RWPE1 (cell line): ENCODE results near the gene KCTD3.

ENCODE experiments used
- CTCF ChIA-PET: fragments of 350-600 bp; sonication (Branson Sonifier 250); formaldehyde crosslinking; extraction: SDS; loops from one replicate; lab custom pipeline; 2021; lab: Yijun Ruan, JAX
- POLR2A ChIA-PET: fragments of 400-600 bp; formaldehyde crosslinking; extraction: SDS; loops from one replicate; lab custom pipeline; 2020; ENCODE audit warnings: antibody characterized with exemption; ENCODE audit not compliant: low non-redundant PET; lab: Yijun Ruan, JAX
- DNase-seq: peaks from one replicate; pipeline ENCODE4 v3.0.0; 2012; ENCODE audit warnings: low spot score
- H3K27ac ChIP-seq: fragments of 450-650 bp; 2 replicates; pipeline ENCODE4 v1.5.1; 2017
- CTCF ChIP-seq: fragments of 450-650 bp; conservative IDR thresholded peaks from 2 replicates; pipeline ENCODE4 v1.5.1; 2017; ENCODE audit warnings: low read depth, mild to moderate bottlenecking

Gene KCTD3

GRCh38 chr1:215645182-215645581, 78.1 kb downstream of the KCTD3 start:
- ChIA-PET POLR2A (no interaction called here), CTCF (no interaction called here)
- TF ChIP-seq CTCF, result no peak
- H3K27ac ChIP-seq, result no peak overlapping the region
- DNase-seq, result no peak

- DNase-seq, result no peak
- TF ChIP-seq CTCF, result no peak
- no peak overlapping the region for H3K27ac ChIP-seq
- ChIA-PET POLR2A (no interaction called here), CTCF (no interaction called here)
Measured at GRCh38 chr1:215645861-215646260, 78.8 kb downstream of the KCTD3 start.

- POLR2A ChIA-PET, result no interaction called here
- CTCF ChIA-PET, result no interaction called here
- no peak for DNase-seq
- H3K27ac ChIP-seq, result no peak overlapping the region
- no peak for TF ChIP-seq CTCF
Measured at GRCh38 chr1:215647738-215648137, 80.6 kb downstream of the KCTD3 start.

GRCh38 chr1:215648957-215649356, 81.9 kb downstream of the KCTD3 start:
- TF ChIP-seq CTCF, result no peak
- no peak for DNase-seq
- POLR2A ChIA-PET, result no interaction called here
- CTCF ChIA-PET, result no interaction called here
- H3K27ac ChIP-seq, result no peak overlapping the region

GRCh38 chr1:215650446-215651149, 83.5 kb downstream of the KCTD3 start:
- ChIA-PET POLR2A (no interaction called here), CTCF (no interaction called here)
- H3K27ac ChIP-seq, result no peak overlapping the region
- no peak for DNase-seq
- TF ChIP-seq CTCF, result no peak

- no peak overlapping the region for H3K27ac ChIP-seq
- ChIA-PET POLR2A (no interaction called here), CTCF (interaction anchor here (0.5 kb wide), 1 partner anchor 23 kb away, joined by 5 read pairs; no protein-coding TSS in a partner anchor)
- DNase-seq, result no peak
- no peak for TF ChIP-seq CTCF
Measured at GRCh38 chr1:215651867-215652266, 84.8 kb downstream of the KCTD3 start.
